Astrocyte (in vitro differentiated cells and primary cell): ENCODE data around the gene ITGA1.

ENCODE experiments used
- EZH2 ChIP-seq: IDR thresholded peaks from 2 replicates; pipeline ENCODE4 v1.6.1; 2012; ENCODE audit warnings: mild to moderate bottlenecking, low read length, inconsistent platforms; ENCODE audit not compliant: insufficient read depth
- TF ChIP-seq, protein P1 (sequence below): IDR thresholded peaks from 2 replicates; pipeline ENCODE4 v1.5.1; 2011; ENCODE audit warnings: low read depth, mild to moderate bottlenecking, inconsistent platforms, low read length, moderate library complexity; ENCODE audit not compliant: insufficient read depth

DNA sequence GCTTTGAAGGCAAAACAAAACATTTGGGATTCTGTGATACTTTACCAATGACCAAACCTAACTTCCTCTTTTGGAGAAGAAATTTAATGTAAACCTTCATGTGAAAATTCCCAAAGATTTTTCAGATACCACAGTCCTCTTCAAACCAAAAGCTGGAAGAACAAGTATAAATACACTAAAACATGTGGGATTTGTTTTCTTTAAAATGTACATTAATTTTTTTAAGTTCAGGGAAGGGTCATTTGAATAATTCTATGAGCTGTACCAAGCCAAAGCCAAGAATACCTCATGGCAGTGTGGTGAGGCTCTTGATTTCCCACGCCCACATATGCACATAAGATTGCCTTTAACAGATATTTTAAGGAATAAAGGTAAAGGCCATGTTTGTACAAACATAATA, 28.4 kb upstream of the ITGA1 start:
- TF ChIP-seq, protein P1, sequence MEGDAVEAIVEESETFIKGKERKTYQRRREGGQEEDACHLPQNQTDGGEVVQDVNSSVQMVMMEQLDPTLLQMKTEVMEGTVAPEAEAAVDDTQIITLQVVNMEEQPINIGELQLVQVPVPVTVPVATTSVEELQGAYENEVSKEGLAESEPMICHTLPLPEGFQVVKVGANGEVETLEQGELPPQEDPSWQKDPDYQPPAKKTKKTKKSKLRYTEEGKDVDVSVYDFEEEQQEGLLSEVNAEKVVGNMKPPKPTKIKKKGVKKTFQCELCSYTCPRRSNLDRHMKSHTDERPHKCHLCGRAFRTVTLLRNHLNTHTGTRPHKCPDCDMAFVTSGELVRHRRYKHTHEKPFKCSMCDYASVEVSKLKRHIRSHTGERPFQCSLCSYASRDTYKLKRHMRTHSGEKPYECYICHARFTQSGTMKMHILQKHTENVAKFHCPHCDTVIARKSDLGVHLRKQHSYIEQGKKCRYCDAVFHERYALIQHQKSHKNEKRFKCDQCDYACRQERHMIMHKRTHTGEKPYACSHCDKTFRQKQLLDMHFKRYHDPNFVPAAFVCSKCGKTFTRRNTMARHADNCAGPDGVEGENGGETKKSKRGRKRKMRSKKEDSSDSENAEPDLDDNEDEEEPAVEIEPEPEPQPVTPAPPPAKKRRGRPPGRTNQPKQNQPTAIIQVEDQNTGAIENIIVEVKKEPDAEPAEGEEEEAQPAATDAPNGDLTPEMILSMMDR: no peak
- TF ChIP-seq EZH2: no peak
